ENCODE measurements around the gene NCOR1.

Gene NCOR1

GRCh38 chr17:16190703-16191360 is 24.5 kb downstream of the NCOR1 start:
- Histone ChIP-seq H3K4me2 (ENCODE audit: low read length) (no peak overlapping the region), H4K91ac (ENCODE audit: low read depth, low read length) (no peak overlapping the region), H4K12ac (ENCODE audit: low read depth, low read length) (no peak overlapping the region), H3K4ac (ENCODE audit: low read depth, low read length) (no peak overlapping the region), H3K23ac (ENCODE audit: low read length) (no peak overlapping the region), H3K36me3 (ENCODE audit: control insufficient read depth in 1 of 2, insufficient read depth in 2 of 2, low read length in 2 of 2) (peaks cover 7% of the 10 kb centered on the region in 2 experiments), H3K79me2 (ENCODE audit: control insufficient read depth, insufficient read depth, low read length, poor library complexity) (no peaks in the 10 kb centered on the region), H3K9me3 (ENCODE audit: insufficient read depth, low read depth, low read length) (no peaks in the 10 kb centered on the region), H3K79me1 (ENCODE audit: low read length) (no peaks in the 10 kb centered on the region), H2BK120ac (ENCODE audit: insufficient read depth, low read length, poor library complexity) (no peak overlapping the region), H3K14ac (ENCODE audit: low read length) (no peak overlapping the region), H3K4me3 (ENCODE audit: low read depth, low read length) (no peak overlapping the region), H2AK5ac (ENCODE audit: low read length) (no peak overlapping the region), H3K27ac (ENCODE audit: low read depth, low read length) (no peak overlapping the region), H3K4me1 (ENCODE audit: control insufficient read depth in 1 of 2, insufficient read depth in 2 of 2, low read length in 2 of 2) (no peaks in the 10 kb centered on the region), H2BK5ac (ENCODE audit: low read depth, low read length, poor library complexity) (no peak overlapping the region), H3K9ac (ENCODE audit: low read length) (no peak overlapping the region), H4K8ac (ENCODE audit: low read depth, low read length) (no peak overlapping the region), H3K18ac (ENCODE audit: low read length) (no peak overlapping the region), H2BK12ac (ENCODE audit: low read length) (no peak overlapping the region), H2AFZ (ENCODE audit: insufficient read depth, low read length, poor library complexity) (no peak overlapping the region), H3K27me3 (ENCODE audit: insufficient read depth, low read length) (no peaks in the 10 kb centered on the region)
- no CpG with 5 or more reads among the region's 4 CpGs for WGBS (ENCODE audit: extremely low coverage, insufficient coverage, insufficient read length)
- DNase-seq = no peak

GRCh38 chr17:16189791-16190348 is 25.5 kb downstream of the NCOR1 start:
- no peak overlapping the region for H3K27ac ChIP-seq (ENCODE audit: low read depth, low read length)
- H3K9ac ChIP-seq (ENCODE audit: low read length) = no peak overlapping the region
- H3K4me3 ChIP-seq (ENCODE audit: low read depth, low read length) = no peak overlapping the region
- H2BK5ac ChIP-seq (ENCODE audit: low read depth, low read length, poor library complexity) = no peak overlapping the region
- no peak overlapping the region for H2BK12ac ChIP-seq (ENCODE audit: low read length)
- H2AFZ ChIP-seq (ENCODE audit: insufficient read depth, low read length, poor library complexity) = no peak overlapping the region
- no peak for DNase-seq
- no peak overlapping the region for H3K23ac ChIP-seq (ENCODE audit: low read length)
- H3K18ac ChIP-seq (ENCODE audit: low read length) = no peak overlapping the region
- H3K79me1 ChIP-seq (ENCODE audit: low read length) = no peaks in the 10 kb centered on the region
- H3K4me2 ChIP-seq (ENCODE audit: low read length) = no peak overlapping the region
- no peaks in the 10 kb centered on the region for H3K79me2 ChIP-seq (ENCODE audit: control insufficient read depth, insufficient read depth, low read length, poor library complexity)
- H4K8ac ChIP-seq (ENCODE audit: low read depth, low read length) = no peak overlapping the region
- no peaks in the 10 kb centered on the region for H3K27me3 ChIP-seq (ENCODE audit: insufficient read depth, low read length)
- H3K36me3 ChIP-seq (ENCODE audit: control insufficient read depth in 1 of 2, insufficient read depth in 2 of 2, low read length in 2 of 2) = peaks cover 11 to 12% of the 10 kb centered on the region in 2 experiments
- H2BK120ac ChIP-seq (ENCODE audit: insufficient read depth, low read length, poor library complexity) = no peak overlapping the region
- H2AK5ac ChIP-seq (ENCODE audit: low read length) = no peak overlapping the region
- no peaks in the 10 kb centered on the region for H3K9me3 ChIP-seq (ENCODE audit: insufficient read depth, low read depth, low read length)
- H3K4ac ChIP-seq (ENCODE audit: low read depth, low read length) = no peak overlapping the region
- no peak overlapping the region for H3K14ac ChIP-seq (ENCODE audit: low read length)
- no peak overlapping the region for H4K12ac ChIP-seq (ENCODE audit: low read depth, low read length)
- no peaks in the 10 kb centered on the region for H3K4me1 ChIP-seq (ENCODE audit: control insufficient read depth in 1 of 2, insufficient read depth in 2 of 2, low read length in 2 of 2)
- no CpG with 5 or more reads among the region's 3 CpGs for WGBS (ENCODE audit: extremely low coverage, insufficient coverage, insufficient read length)
- H4K91ac ChIP-seq (ENCODE audit: low read depth, low read length) = no peak overlapping the region

- H3K9ac ChIP-seq (ENCODE audit: low read length) = no peak overlapping the region
- no peaks in the 10 kb centered on the region for H3K79me2 ChIP-seq (ENCODE audit: control insufficient read depth, insufficient read depth, low read length, poor library complexity)
- H3K27me3 ChIP-seq (ENCODE audit: insufficient read depth, low read length) = no peaks in the 10 kb centered on the region
- no peak overlapping the region for H3K18ac ChIP-seq (ENCODE audit: low read length)
- no peak overlapping the region for H2BK5ac ChIP-seq (ENCODE audit: low read depth, low read length, poor library complexity)
- H2BK12ac ChIP-seq (ENCODE audit: low read length) = no peak overlapping the region
- no peak overlapping the region for H4K12ac ChIP-seq (ENCODE audit: low read depth, low read length)
- no peaks in the 10 kb centered on the region for H3K9me3 ChIP-seq (ENCODE audit: insufficient read depth, low read depth, low read length)
- H2BK120ac ChIP-seq (ENCODE audit: insufficient read depth, low read length, poor library complexity) = no peak overlapping the region
- H3K4me1 ChIP-seq (ENCODE audit: control insufficient read depth in 1 of 2, insufficient read depth in 2 of 2, low read length in 2 of 2) = no peaks in the 10 kb centered on the region
- no CpG with 5 or more reads among the region's 5 CpGs for WGBS (ENCODE audit: extremely low coverage, insufficient coverage, insufficient read length)
- no peak overlapping the region for H4K91ac ChIP-seq (ENCODE audit: low read depth, low read length)
- no peak for DNase-seq
- no peak overlapping the region for H3K27ac ChIP-seq (ENCODE audit: low read depth, low read length)
- H4K8ac ChIP-seq (ENCODE audit: low read depth, low read length) = no peak overlapping the region
- H3K14ac ChIP-seq (ENCODE audit: low read length) = no peak overlapping the region
- H3K4ac ChIP-seq (ENCODE audit: low read depth, low read length) = no peak overlapping the region
- H3K23ac ChIP-seq (ENCODE audit: low read length) = no peak overlapping the region
- H3K79me1 ChIP-seq (ENCODE audit: low read length) = no peaks in the 10 kb centered on the region
- no peak overlapping the region for H3K4me3 ChIP-seq (ENCODE audit: low read depth, low read length)
- no peak overlapping the region for H2AFZ ChIP-seq (ENCODE audit: insufficient read depth, low read length, poor library complexity)
- H3K36me3 ChIP-seq (ENCODE audit: control insufficient read depth in 1 of 2, insufficient read depth in 2 of 2, low read length in 2 of 2) = peaks cover 7 to 10% of the 10 kb centered on the region in 2 experiments
- H2AK5ac ChIP-seq (ENCODE audit: low read length) = no peak overlapping the region
- no peak overlapping the region for H3K4me2 ChIP-seq (ENCODE audit: low read length)
Measured at GRCh38 chr17:16187642-16188041, 27.7 kb downstream of the NCOR1 start.

GRCh38 chr17:16181581-16181980 is 33.8 kb downstream of the NCOR1 start:
- no CpG with 5 or more reads among the region's 1 CpG for WGBS (ENCODE audit: extremely low coverage, insufficient coverage, insufficient read length)
- H2AFZ ChIP-seq (ENCODE audit: insufficient read depth, low read length, poor library complexity) = no peak overlapping the region
- no peak overlapping the region for H3K18ac ChIP-seq (ENCODE audit: low read length)
- no peak overlapping the region for H3K9ac ChIP-seq (ENCODE audit: low read length)
- H3K79me1 ChIP-seq (ENCODE audit: low read length) = no peaks in the 10 kb centered on the region
- no peak overlapping the region for H3K27ac ChIP-seq (ENCODE audit: low read depth, low read length)
- H3K4ac ChIP-seq (ENCODE audit: low read depth, low read length) = no peak overlapping the region
- H3K4me3 ChIP-seq (ENCODE audit: low read depth, low read length) = no peak overlapping the region
- H4K91ac ChIP-seq (ENCODE audit: low read depth, low read length) = no peak overlapping the region
- no peak overlapping the region for H3K14ac ChIP-seq (ENCODE audit: low read length)
- no peaks in the 10 kb centered on the region for H3K4me1 ChIP-seq (ENCODE audit: control insufficient read depth in 1 of 2, insufficient read depth in 2 of 2, low read length in 2 of 2)
- no peak overlapping the region for H2BK5ac ChIP-seq (ENCODE audit: low read depth, low read length, poor library complexity)
- H3K36me3 ChIP-seq (ENCODE audit: control insufficient read depth in 1 of 2, insufficient read depth in 2 of 2, low read length in 2 of 2) = peaks cover 6 to 7% of the 10 kb centered on the region in 2 experiments
- H2BK120ac ChIP-seq (ENCODE audit: insufficient read depth, low read length, poor library complexity) = no peak overlapping the region
- no peak for DNase-seq
- H4K12ac ChIP-seq (ENCODE audit: low read depth, low read length) = no peak overlapping the region
- no peak overlapping the region for H2BK12ac ChIP-seq (ENCODE audit: low read length)
- no peaks in the 10 kb centered on the region for H3K9me3 ChIP-seq (ENCODE audit: insufficient read depth, low read depth, low read length)
- no peak overlapping the region for H4K8ac ChIP-seq (ENCODE audit: low read depth, low read length)
- no peak overlapping the region for H2AK5ac ChIP-seq (ENCODE audit: low read length)
- no peaks in the 10 kb centered on the region for H3K79me2 ChIP-seq (ENCODE audit: control insufficient read depth, insufficient read depth, low read length, poor library complexity)
- no peak overlapping the region for H3K4me2 ChIP-seq (ENCODE audit: low read length)
- no peak overlapping the region for H3K23ac ChIP-seq (ENCODE audit: low read length)
- no peaks in the 10 kb centered on the region for H3K27me3 ChIP-seq (ENCODE audit: insufficient read depth, low read length)
